Measurements from ENCODE around the gene AAK1. TPM values are rescaled to one million over a fixed set of nuclear protein-coding genes. Genes with fewer than 3 reads are reported as not detected.

AAK1 gene
- total RNA-seq, 2 donors from 2014 or later: 55.2 to 77.9 TPM

GRCh38 chr2:69482471-69482870 lies 161.1 kb downstream of the AAK1 start:
- no peaks in the 10 kb centered on the region for H3K9me3 ChIP-seq
- H3K27ac ChIP-seq: no peak overlapping the region
- H3K4me1 ChIP-seq (ENCODE audit: control insufficient read depth in 1 of 2, low read depth in 2 of 2): no peaks in the 10 kb centered on the region
- no peak for ATAC-seq (ENCODE audit: insufficient number of reproducible peaks, low FRiP score, low read depth)
- H3K36me3 ChIP-seq: peaks cover 10% of the 10 kb centered on the region
- DNase-seq (ENCODE audit: low spot score): no peak
- TF ChIP-seq, protein P1, sequence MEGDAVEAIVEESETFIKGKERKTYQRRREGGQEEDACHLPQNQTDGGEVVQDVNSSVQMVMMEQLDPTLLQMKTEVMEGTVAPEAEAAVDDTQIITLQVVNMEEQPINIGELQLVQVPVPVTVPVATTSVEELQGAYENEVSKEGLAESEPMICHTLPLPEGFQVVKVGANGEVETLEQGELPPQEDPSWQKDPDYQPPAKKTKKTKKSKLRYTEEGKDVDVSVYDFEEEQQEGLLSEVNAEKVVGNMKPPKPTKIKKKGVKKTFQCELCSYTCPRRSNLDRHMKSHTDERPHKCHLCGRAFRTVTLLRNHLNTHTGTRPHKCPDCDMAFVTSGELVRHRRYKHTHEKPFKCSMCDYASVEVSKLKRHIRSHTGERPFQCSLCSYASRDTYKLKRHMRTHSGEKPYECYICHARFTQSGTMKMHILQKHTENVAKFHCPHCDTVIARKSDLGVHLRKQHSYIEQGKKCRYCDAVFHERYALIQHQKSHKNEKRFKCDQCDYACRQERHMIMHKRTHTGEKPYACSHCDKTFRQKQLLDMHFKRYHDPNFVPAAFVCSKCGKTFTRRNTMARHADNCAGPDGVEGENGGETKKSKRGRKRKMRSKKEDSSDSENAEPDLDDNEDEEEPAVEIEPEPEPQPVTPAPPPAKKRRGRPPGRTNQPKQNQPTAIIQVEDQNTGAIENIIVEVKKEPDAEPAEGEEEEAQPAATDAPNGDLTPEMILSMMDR (IDR thresholded peaks at IDR 0.05): no peak
- H3K27me3 ChIP-seq (replicated peaks; ENCODE audit: insufficient read depth): no peaks in the 10 kb centered on the region
- no peak overlapping the region for H3K4me3 ChIP-seq

GRCh38 chr2:69481421-69481820 lies 162.1 kb downstream of the AAK1 start:
- no peak overlapping the region for H3K4me3 ChIP-seq
- H3K27ac ChIP-seq: no peak overlapping the region
- no peaks in the 10 kb centered on the region for H3K4me1 ChIP-seq (ENCODE audit: control insufficient read depth in 1 of 2, low read depth in 2 of 2)
- H3K36me3 ChIP-seq: peaks cover 10% of the 10 kb centered on the region
- H3K27me3 ChIP-seq (replicated peaks; ENCODE audit: insufficient read depth): no peaks in the 10 kb centered on the region
- DNase-seq (ENCODE audit: low spot score) (no peak), ATAC-seq (ENCODE audit: insufficient number of reproducible peaks, low FRiP score, low read depth) (no peak)
- no peaks in the 10 kb centered on the region for H3K9me3 ChIP-seq
- TF ChIP-seq, protein P1 (IDR thresholded peaks at IDR 0.05): no peak

DNA sequence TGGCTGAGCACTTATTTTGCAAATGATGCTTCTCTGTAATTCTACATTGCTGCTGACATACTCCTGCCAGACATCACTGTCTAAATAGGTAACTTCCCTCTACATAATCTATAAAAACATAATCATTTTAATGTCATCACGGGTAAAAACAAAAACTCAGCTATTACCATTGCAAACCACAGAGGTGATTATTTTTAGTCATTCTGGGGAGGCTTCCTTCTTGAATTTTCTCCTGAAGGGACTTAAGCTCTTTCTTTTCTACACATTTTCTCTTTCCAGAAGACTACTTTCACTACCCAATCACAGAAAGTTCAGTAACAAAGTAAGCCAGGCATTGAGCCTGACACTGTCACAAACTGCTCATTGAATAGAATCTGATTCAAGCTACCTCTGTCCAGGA lies 165.9 kb downstream of the AAK1 start:
- no peak overlapping the region for H3K4me3 ChIP-seq
- no peak overlapping the region for H3K27ac ChIP-seq
- H3K9me3 ChIP-seq: no peaks in the 10 kb centered on the region
- DNase-seq (ENCODE audit: low spot score) (no peak), ATAC-seq (ENCODE audit: insufficient number of reproducible peaks, low FRiP score, low read depth) (no peak)
- no peaks in the 10 kb centered on the region for H3K4me1 ChIP-seq (ENCODE audit: control insufficient read depth in 1 of 2, low read depth in 2 of 2)
- no peaks in the 10 kb centered on the region for H3K27me3 ChIP-seq (replicated peaks; ENCODE audit: insufficient read depth)
- peaks cover 6% of the 10 kb centered on the region for H3K36me3 ChIP-seq
- TF ChIP-seq, protein P1 (IDR thresholded peaks at IDR 0.05): no peak

DNA sequence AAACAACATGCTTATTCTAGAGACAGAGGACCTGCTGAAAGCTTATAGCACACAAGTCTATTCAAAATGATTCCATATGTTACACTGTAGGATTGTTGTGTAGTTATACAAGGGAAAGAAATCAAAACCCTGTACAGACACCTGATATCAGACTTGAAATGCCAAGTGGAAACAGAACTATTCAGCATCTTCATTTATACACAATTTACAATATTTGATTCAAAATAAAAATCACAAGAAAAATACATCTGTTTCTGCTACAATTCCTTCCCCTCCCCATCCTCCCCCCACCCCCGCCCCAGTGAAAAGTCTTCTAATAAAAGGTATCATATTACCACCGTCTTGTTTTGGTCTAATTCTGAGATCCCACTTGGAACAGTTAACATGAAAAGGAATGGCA lies 168.9 kb downstream of the AAK1 start:
- DNase-seq (ENCODE audit: low spot score) (no peak), ATAC-seq (ENCODE audit: insufficient number of reproducible peaks, low FRiP score, low read depth) (no peak)
- Histone ChIP-seq H3K27me3 (replicated peaks; ENCODE audit: insufficient read depth) (no peaks in the 10 kb centered on the region), H3K4me3 (no peak overlapping the region), H3K27ac (no peak overlapping the region), H3K36me3 (no peaks in the 10 kb centered on the region), H3K4me1 (ENCODE audit: control insufficient read depth in 1 of 2, low read depth in 2 of 2) (peaks cover 0 to 17% of the 10 kb centered on the region in 2 donors), H3K9me3 (no peaks in the 10 kb centered on the region)
- TF ChIP-seq, protein P1 (IDR thresholded peaks at IDR 0.05): no peak

- TF ChIP-seq, protein P1 (IDR thresholded peaks at IDR 0.05): no peak
Observed at GRCh38 chr2:69471793-69472192, 171.7 kb downstream of the AAK1 start.

More at GRCh38 chr2:69471793-69472192, 171.7 kb downstream of the AAK1 start:
- H3K4me3 ChIP-seq: no peak overlapping the region
- no peak overlapping the region for H3K27ac ChIP-seq
- H3K27me3 ChIP-seq (replicated peaks; ENCODE audit: insufficient read depth): no peaks in the 10 kb centered on the region
- H3K9me3 ChIP-seq: no peaks in the 10 kb centered on the region
- peaks cover 0 to 22% of the 10 kb centered on the region in 2 donors for H3K4me1 ChIP-seq (ENCODE audit: control insufficient read depth in 1 of 2, low read depth in 2 of 2)
- DNase-seq (ENCODE audit: low spot score): no peak
- no peak for ATAC-seq (ENCODE audit: insufficient number of reproducible peaks, low FRiP score, low read depth)
- no peaks in the 10 kb centered on the region for H3K36me3 ChIP-seq

All from thoracic aorta (tissue), 2 donors.